Prostate gland (tissue), 2 donors: ENCODE data around the gene CLEC4M.
"Not testable (repeated sequence)": the region's sequence is repeated elsewhere in the genome, so short reads cannot be mapped to it uniquely, and the experiment has no call there.

Experiments used
- POLR2A ChIP-seq: fragments of 450-650 bp; IDR thresholded peaks from one replicate; pipeline ENCODE4 v1.6.1; 2016; ENCODE audit warnings: antibody characterized with exemption, mild to moderate bottlenecking
- TF ChIP-seq, protein P1 (sequence below), 4 experiments: fragments of 200-600 bp in 2 of 4; fragments of 450-650 bp in 2 of 4; sonication (generic) in 2 of 4; IDR thresholded peaks; 1 replicate in 3 of 4; 2 replicates in 1 of 4; pipeline ENCODE4 v1.5.1; 2016 to 2019; ENCODE audit warnings: antibody characterized with exemption in 4 of 4, mild to moderate bottlenecking in 2 of 4, moderate library complexity in 2 of 4

DNA sequence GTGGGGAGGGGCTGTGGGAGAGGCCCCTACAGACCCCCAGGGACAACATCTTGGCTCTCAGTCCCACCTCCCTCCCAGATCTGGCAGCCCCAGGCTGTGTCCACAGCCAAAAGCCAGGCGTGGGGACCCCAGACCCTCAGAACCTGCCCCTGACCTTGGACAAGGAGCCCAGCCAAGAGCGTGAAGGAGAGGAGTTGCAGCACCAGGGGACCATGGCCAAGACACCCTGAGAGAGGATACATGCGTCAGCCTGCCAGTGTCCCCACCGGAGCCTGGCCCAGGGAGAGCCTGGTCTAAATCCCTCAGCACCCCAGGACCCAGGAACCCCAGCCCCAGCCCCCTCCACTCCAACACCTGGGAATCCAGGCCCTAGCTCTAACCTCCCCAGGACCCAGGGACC is 16.7 kb upstream of the CLEC4M start:
- TF ChIP-seq, protein P1, sequence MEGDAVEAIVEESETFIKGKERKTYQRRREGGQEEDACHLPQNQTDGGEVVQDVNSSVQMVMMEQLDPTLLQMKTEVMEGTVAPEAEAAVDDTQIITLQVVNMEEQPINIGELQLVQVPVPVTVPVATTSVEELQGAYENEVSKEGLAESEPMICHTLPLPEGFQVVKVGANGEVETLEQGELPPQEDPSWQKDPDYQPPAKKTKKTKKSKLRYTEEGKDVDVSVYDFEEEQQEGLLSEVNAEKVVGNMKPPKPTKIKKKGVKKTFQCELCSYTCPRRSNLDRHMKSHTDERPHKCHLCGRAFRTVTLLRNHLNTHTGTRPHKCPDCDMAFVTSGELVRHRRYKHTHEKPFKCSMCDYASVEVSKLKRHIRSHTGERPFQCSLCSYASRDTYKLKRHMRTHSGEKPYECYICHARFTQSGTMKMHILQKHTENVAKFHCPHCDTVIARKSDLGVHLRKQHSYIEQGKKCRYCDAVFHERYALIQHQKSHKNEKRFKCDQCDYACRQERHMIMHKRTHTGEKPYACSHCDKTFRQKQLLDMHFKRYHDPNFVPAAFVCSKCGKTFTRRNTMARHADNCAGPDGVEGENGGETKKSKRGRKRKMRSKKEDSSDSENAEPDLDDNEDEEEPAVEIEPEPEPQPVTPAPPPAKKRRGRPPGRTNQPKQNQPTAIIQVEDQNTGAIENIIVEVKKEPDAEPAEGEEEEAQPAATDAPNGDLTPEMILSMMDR (IDR thresholded peaks at IDR 0.05) = not testable (repeated sequence)
- not testable (repeated sequence) for TF ChIP-seq POLR2A
